ENCODE data around the gene ZNF148.

GRCh38 chr3:125374501-125374995 is 577 bp downstream of the ZNF148 start:
- TF ChIP-seq EZH2 (IDR thresholded peaks at IDR 0.05; ENCODE audit: borderline replicate concordance, low read depth, low read length, poor library complexity, severe bottlenecking) = no peak
- no peak for TF ChIP-seq CTCF (conservative IDR thresholded peaks at IDR 0.05; ENCODE audit: low read depth, low read length)
